GM12878 (cell line): Measurements from ENCODE around the gene NEO1.

Source experiments
- CTCF ChIP-seq, 3 experiments: IDR thresholded peaks in 2 of 3; conservative IDR thresholded peaks in 1 of 3; 2 replicates each; pipeline ENCODE4 v1.5.1; 2011; ENCODE audit warnings: low read depth in 3 of 3, low read length in 3 of 3, mild to moderate bottlenecking in 3 of 3, control low read depth in 2 of 3, moderate library complexity in 2 of 3, inconsistent platforms in 1 of 3, mixed read lengths in 1 of 3; ENCODE audit not compliant: control insufficient read depth in 2 of 3, insufficient read depth in 1 of 3; ENCODE audit errors: extremely low read depth in 1 of 3
- FOXK2 ChIP-seq: fragments of 450-650 bp; IDR thresholded peaks from 2 replicates; pipeline ENCODE4 v1.6.1; 2017; ENCODE audit warnings: mild to moderate bottlenecking, moderate library complexity
- POLR2AphosphoS2 ChIP-seq: IDR thresholded peaks from 2 replicates; pipeline ENCODE4 v1.6.1; 2011; ENCODE audit warnings: low read depth, mild to moderate bottlenecking, low read length, improper control_type of control experiment, moderate library complexity
- RAD21 ChIP-seq: IDR thresholded peaks from 2 replicates; pipeline ENCODE4 v1.6.1; 2011; ENCODE audit warnings: mild to moderate bottlenecking, low read depth, low read length, moderate library complexity; ENCODE audit not compliant: insufficient read depth
- RCOR1 ChIP-seq: conservative IDR thresholded peaks from 2 replicates; pipeline ENCODE4 v1.6.1; 2012; ENCODE audit warnings: low read depth, low read length, improper control_type of control experiment
- REST ChIP-seq: IDR thresholded peaks from 2 replicates; pipeline ENCODE4 v1.6.1; 2012; ENCODE audit warnings: mild to moderate bottlenecking, low read depth, low read length
- SREBF1 ChIP-seq: IDR thresholded peaks from 2 replicates; pipeline ENCODE4 v1.6.1; 2012; ENCODE audit warnings: mild to moderate bottlenecking, low read length

DNA sequence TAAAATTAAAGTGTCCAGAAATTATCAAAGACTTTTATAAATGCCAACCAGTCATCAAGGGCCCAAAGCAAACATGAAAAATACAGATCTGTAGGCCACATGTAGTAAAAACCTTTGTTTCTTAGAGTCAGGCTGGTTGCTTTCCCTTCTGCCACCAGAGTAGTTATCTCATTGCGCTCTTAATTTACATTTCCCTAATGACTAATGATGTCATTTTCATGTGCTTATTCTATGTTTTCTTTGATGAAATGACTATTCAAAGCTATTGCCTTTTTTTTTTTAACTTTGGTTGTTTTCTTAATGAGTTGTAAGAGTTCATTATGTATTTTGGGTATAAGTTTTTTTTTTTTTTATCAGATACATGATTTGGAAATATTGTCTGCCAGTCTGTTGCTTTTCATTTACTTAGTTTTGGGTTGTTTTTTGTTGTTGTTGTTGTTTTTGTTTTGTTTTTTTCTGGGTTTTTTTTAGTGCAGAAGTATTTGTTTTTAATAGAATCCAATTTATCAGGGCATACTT is 175.9 kb downstream of the NEO1 start:
- TF ChIP-seq REST (no peak), RAD21 (no peak), RCOR1 (no peak), CTCF (IDR thresholded peaks at IDR 0.05 in 2 of 3, conservative IDR thresholded peaks at IDR 0.05 in 1 of 3; ENCODE audit: control insufficient read depth in 2 of 3, extremely low read depth in 1 of 3, insufficient read depth in 1 of 3, low read depth in 3 of 3, low read length in 3 of 3) (no peak), FOXK2 (no peak), SREBF1 (no peak), POLR2AphosphoS2 (no peak)
